Measurements from ENCODE around the gene BCS1L.

DNA sequence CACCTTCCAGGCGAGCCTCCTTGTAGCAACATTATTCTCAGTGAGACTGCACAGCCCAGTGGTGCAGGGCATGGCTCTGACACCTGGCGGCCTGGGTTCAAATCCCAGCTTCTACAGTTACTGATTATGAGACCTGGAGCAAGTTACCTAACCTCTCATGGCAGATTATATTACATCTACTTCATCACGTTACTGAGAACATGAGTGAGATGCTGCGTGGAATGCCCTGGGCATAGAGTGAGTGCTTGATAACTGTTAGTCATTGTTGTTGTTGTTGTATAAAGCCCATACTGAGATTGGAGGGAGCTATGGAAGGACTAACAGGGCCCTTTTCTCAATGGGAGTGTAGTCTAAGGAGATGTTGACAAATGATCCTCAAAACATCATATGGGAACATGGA, 33.1 kb upstream of the BCS1L start:
- TF ChIP-seq, protein P1, sequence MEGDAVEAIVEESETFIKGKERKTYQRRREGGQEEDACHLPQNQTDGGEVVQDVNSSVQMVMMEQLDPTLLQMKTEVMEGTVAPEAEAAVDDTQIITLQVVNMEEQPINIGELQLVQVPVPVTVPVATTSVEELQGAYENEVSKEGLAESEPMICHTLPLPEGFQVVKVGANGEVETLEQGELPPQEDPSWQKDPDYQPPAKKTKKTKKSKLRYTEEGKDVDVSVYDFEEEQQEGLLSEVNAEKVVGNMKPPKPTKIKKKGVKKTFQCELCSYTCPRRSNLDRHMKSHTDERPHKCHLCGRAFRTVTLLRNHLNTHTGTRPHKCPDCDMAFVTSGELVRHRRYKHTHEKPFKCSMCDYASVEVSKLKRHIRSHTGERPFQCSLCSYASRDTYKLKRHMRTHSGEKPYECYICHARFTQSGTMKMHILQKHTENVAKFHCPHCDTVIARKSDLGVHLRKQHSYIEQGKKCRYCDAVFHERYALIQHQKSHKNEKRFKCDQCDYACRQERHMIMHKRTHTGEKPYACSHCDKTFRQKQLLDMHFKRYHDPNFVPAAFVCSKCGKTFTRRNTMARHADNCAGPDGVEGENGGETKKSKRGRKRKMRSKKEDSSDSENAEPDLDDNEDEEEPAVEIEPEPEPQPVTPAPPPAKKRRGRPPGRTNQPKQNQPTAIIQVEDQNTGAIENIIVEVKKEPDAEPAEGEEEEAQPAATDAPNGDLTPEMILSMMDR (conservative IDR thresholded peaks at IDR 0.05), result no peak
- no peak for TF ChIP-seq EZH2 (IDR thresholded peaks at IDR 0.05; ENCODE audit: low read depth)
